HG03354 (cell line): ENCODE measurements around the gene SUMO1.
"Not testable (repeated sequence)": the region's sequence is repeated elsewhere in the genome, so short reads cannot be mapped to it uniquely, and the experiment has no call there.

ENCODE experiments used
- ATAC-seq: cut with Tn5 transposase; IDR thresholded peaks from one replicate; pipeline ENCODE4 v1.9.1; 2021; ENCODE audit warnings: mild to moderate bottlenecking; ENCODE audit not compliant: unreplicated experiment, poor library complexity, severe bottlenecking

The SUMO1 gene

GRCh38 chr2:202238234-202239197 is at the start of gene SUMO1:
TSS of gene SUMO1 (minus strand) at chr2:202238597. CDS start at chr2:202238451, 146 bp downstream.
- peak; percentile 98 for ATAC-seq

- ATAC-seq = no peak
Observed at GRCh38 chr2:202286595-202286994, 48.2 kb upstream of the SUMO1 start.

DNA sequence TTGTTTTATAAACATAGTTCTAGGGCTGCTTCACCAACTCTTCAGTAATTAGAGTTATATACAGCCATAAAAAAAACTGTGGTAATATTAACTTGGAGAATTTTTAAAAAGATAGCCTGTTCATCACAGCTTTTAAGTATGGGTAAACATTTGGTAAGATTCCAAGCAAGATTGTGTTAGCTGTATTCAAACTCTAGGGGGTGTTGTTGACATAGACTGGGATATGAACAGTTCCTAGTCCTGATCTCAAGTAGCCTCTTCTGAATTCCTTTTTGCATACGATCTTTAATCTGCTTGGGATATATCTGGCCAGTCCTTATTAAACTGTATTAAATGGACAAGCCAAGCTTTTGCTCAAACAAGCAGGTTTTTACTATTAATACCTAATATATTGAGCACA is 40.5 kb upstream of the SUMO1 start:
- ATAC-seq = no peak

GRCh38 chr2:202278036-202278760 is 39.8 kb upstream of the SUMO1 start:
- no peak for ATAC-seq

GRCh38 chr2:202276078-202276720 is 37.8 kb upstream of the SUMO1 start:
- ATAC-seq = not testable (repeated sequence)

GRCh38 chr2:202270487-202270886 is 32.1 kb upstream of the SUMO1 start:
- no peak for ATAC-seq

DNA sequence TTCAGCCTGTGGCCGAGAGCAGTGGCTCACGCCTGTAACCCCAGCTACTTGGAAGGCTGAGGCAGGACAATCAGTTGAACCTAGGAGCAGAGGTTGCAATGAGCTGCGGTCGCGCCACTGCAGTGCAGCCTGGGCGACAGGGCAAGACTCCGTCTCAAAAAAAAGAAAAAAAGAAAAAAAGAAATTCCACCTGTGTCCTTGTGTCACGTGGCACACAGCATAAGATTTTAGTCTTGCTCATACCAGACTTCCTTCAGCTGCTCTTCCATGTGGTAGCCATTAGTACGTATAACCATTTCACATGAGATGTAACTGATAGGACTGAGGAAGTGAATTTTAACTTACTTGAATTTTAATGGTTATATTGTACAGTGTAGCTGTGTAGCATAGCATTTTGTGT is 31.2 kb upstream of the SUMO1 start:
- ATAC-seq = no peak

GRCh38 chr2:202267495-202267894 is 29.1 kb upstream of the SUMO1 start:
- no peak for ATAC-seq

GRCh38 chr2:202265467-202266277 is 27.3 kb upstream of the SUMO1 start, which contains the start of gene NOP58:
TSS of gene NOP58 (plus strand) at chr2:202265763. CDS start at chr2:202265942, 179 bp downstream.
- ATAC-seq = peak; percentile 86

- ATAC-seq = no peak
Observed at GRCh38 chr2:202261531-202261930, 23.1 kb upstream of the SUMO1 start.

- ATAC-seq = no peak
Observed at GRCh38 chr2:202251494-202251893, 13.1 kb upstream of the SUMO1 start.

DNA sequence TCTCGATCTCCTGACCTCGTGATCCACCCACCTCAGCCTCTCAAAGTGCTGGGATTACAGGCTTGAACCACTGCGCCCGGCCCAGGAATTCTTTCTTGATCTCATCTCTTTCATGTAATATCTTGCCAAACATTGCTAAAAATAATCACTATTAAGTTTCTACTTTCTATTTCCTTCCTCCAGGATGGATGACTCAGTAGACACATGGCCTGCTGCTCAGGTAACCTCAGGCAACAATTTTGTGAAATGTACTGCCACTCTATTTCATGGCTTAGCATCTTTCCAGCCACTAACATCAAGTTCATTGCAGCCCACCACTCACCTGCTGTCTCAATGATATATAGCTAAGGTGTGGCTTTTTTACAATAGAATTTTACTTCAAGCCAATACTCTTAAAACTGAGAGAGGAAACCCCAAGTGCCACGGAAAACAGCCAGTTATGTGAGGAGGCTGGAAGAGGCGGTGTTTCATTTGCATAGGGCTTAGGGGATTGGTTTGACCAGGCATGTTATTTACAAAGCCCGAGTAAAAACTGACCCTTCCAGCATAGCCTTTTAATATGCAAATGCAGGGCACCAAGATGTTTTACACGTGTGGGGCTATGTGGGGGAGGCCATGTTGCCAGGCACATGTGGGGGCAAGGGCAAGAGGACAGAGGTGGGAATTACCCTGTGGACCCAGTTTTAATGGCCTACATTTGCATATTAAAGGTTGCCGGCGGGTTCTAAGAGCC is 11.3 kb upstream of the SUMO1 start:
- ATAC-seq = no peak

- not testable (repeated sequence) for ATAC-seq
Observed at GRCh38 chr2:202247710-202248109, 9.3 kb upstream of the SUMO1 start.

DNA sequence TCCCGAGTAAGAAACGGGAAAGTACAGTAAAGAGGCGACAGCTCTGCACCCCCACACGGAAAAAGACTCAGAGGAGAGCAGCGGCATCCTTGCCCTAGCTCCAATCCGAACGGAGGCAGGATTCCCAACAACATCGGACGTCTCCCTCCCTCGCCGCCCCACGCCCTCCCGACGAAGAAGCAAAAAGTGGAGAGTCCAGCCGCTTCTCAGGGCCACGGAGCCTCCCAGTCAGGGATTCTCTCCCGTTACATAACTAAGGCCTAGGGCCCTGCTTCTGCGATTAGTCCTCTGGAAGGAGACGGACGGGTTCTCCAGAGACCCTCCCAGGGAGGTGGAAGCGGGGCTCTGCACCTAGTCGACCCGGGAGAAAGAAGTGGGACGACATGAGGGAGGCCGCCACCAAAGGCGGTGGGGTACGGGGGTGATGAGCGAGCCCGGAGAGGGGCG is 587 bp downstream of the SUMO1 start:
- ATAC-seq = peak; percentile 48

DNA sequence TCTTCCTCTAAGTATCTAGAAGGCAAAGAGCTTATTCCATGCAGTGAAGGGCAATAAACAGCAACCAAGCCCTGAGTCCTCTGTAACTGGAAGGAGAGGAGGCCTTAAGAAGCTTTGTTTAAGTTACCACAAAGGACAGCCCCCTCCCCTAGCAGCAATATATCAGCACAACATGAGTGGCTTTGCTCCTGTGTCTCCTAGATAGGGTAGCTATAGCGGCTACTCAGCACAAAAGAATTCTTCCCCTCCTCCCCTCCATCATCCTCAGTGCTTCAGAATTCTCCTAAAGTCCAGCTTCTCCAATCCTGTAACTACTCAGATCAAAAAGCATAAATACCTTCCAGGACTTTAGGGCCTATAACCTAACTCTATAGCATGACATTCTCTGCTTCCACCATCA is 16.5 kb downstream of the SUMO1 start:
- no peak for ATAC-seq

DNA sequence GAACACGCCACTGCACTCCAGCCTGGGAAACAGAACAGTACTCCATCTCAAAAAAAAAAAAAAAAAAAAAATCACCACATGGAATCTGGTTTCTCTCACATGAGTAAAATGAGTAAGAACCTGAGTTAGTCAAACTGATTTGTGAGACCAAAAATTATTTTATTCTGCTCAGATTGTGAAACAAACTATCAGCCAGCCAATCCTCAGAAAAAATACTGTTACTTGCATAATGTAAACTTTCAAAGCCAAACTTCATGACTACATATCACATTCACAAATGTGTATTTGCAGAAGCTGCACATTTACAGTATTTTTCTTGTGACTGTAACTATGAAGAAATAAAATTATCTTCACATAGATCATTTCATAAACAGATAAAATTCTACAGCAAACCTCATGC is 23.2 kb downstream of the SUMO1 start:
- ATAC-seq = no peak

- ATAC-seq = no peak
Observed at GRCh38 chr2:202208526-202208925, 29.9 kb downstream of the SUMO1 start.

DNA sequence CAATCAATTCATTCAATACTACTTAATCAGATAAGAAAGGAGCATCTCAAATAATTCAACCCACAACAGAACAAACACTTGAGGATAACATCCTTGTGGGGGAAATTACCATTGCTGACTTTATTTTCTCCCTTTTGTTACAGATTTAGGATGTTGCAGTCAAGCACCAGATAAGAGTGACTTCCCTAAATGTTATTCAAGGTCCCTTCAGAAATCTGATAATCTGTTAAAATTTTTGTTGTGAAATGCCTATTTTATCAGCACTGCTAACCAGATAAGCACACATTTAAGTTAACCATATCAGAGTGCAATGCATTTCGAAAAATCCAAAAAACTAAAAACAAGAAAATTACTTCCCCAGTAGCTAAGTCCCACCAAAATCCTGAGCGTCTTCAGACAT is 33.5 kb downstream of the SUMO1 start:
- ATAC-seq = no peak

GRCh38 chr2:202203348-202203747 is 35.0 kb downstream of the SUMO1 start:
- ATAC-seq = no peak
